ENCODE results near the gene SLC5A12.

Gene SLC5A12

DNA sequence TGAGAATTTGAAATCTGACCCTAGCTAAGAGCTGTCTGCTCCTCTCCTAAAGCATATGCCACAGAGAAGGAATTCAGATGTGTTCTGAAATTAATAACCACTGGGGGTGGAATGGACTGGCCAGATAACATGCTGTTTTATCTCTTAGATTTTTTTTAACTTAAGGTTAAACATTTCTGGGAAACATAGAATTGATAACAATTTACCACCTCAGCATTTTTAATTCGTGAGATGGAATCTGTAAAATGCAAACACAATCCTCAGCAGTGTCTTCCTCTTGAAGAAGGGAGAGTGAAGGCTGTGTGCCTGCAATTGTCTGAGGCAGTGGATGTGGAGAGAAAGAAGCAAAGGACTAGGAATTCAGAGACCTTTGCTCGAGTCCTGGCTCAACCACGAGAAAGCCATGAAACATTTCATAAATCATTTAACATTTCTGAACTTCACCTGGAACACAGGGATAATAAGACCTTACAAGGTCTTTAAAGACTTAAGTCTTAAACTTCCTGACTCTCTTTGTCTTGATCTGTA, at the start of gene SLC5A12:
TSS of gene SLC5A12 (minus strand) at position 113 of the 528 bp plus-strand sequence. CDS start 346 bp downstream, outside the sequence.
- Mint-ChIP-seq H3K27ac (ENCODE audit: low read depth) (no peak within 1 kb of the TSS), H3K4me3 (no peak within 1 kb of the TSS), H3K27me3 (no peaks in the 10 kb centered on the region), H3K4me1 (no peaks in the 10 kb centered on the region), H3K9me3 (peaks cover 15% of the 10 kb centered on the region), H3K36me3 (ENCODE audit: insufficient read depth) (no peaks in the 10 kb centered on the region)
- DNase-seq (ENCODE audit: low spot score in 2 of 2) (no peak), ATAC-seq (replicated peaks; ENCODE audit: extremely low read depth, poor library complexity, severe bottlenecking) (no peak)

DNA sequence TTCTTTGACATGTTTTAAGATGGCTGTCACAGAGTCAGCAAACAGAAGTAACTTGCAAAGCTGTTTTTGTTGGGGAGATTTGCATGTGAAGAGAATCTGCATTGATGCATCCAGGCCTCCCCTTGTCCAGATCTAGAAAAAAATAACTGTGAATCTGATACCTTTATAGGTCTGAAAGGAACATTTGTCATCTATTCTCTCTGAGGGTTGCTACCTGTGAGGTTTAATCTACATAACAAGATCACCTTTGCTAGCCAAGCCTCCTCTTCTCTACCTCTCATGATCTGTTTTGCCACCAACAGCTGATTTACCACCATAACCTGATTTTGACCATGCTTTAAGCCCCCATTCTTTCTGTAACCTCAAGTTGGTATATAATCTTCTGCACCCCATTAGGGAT, 47.2 kb upstream of the SLC5A12 start:
- no peak for DNase-seq (ENCODE audit: low spot score in 2 of 2)
- Mint-ChIP-seq H3K36me3 (ENCODE audit: insufficient read depth) (no peaks in the 10 kb centered on the region), H3K27ac (ENCODE audit: low read depth) (no peak overlapping the region), H3K4me3 (no peak overlapping the region), H3K9me3 (peaks cover 12% of the 10 kb centered on the region), H3K27me3 (no peaks in the 10 kb centered on the region), H3K4me1 (no peaks in the 10 kb centered on the region)
- no peak for ATAC-seq (replicated peaks; ENCODE audit: extremely low read depth, poor library complexity, severe bottlenecking)

- H3K4me1 Mint-ChIP-seq, result no peaks in the 10 kb centered on the region
- H3K27me3 Mint-ChIP-seq, result no peaks in the 10 kb centered on the region
- H3K9me3 Mint-ChIP-seq, result peaks cover 12% of the 10 kb centered on the region
- H3K27ac Mint-ChIP-seq (ENCODE audit: low read depth), result no peak overlapping the region
- no peak overlapping the region for H3K4me3 Mint-ChIP-seq
- no peak for DNase-seq (ENCODE audit: low spot score in 2 of 2)
- no peaks in the 10 kb centered on the region for H3K36me3 Mint-ChIP-seq (ENCODE audit: insufficient read depth)
- ATAC-seq (replicated peaks; ENCODE audit: extremely low read depth, poor library complexity, severe bottlenecking), result no peak
Measured at GRCh38 chr11:26767060-26767459, 45.2 kb upstream of the SLC5A12 start.

DNA sequence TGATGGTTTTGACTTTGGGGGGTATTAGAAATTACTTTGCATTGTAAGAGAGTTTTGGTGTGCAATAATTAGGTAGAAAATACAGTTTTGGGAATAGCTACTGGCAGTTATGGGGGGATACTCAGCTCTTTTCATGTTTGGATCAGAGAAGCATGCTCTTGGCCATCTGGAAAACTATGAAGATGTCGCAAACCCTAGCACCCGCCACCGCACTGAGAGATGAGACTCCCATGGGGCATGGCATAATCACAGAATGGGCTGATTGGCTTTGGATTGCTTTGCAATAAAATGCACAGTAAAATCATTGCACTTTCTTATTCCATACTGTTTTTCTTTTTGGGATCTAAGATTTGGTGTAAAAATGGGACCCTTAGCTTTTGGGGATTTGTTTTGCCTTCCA, 43.5 kb upstream of the SLC5A12 start:
- no peak for DNase-seq (ENCODE audit: low spot score in 2 of 2)
- ATAC-seq (replicated peaks; ENCODE audit: extremely low read depth, poor library complexity, severe bottlenecking), result no peak
- H3K27ac Mint-ChIP-seq (ENCODE audit: low read depth), result no peak overlapping the region
- no peaks in the 10 kb centered on the region for H3K36me3 Mint-ChIP-seq (ENCODE audit: insufficient read depth)
- H3K4me3 Mint-ChIP-seq, result no peak overlapping the region
- H3K9me3 Mint-ChIP-seq, result peaks cover 8% of the 10 kb centered on the region
- H3K27me3 Mint-ChIP-seq, result no peaks in the 10 kb centered on the region
- no peaks in the 10 kb centered on the region for H3K4me1 Mint-ChIP-seq

- peaks cover 7% of the 10 kb centered on the region for H3K9me3 Mint-ChIP-seq
- no peaks in the 10 kb centered on the region for H3K27me3 Mint-ChIP-seq
- DNase-seq (ENCODE audit: low spot score in 2 of 2) (no peak), ATAC-seq (replicated peaks; ENCODE audit: extremely low read depth, poor library complexity, severe bottlenecking) (no peak)
- no peak overlapping the region for H3K27ac Mint-ChIP-seq (ENCODE audit: low read depth)
- H3K4me3 Mint-ChIP-seq, result no peak overlapping the region
- H3K36me3 Mint-ChIP-seq (ENCODE audit: insufficient read depth), result no peaks in the 10 kb centered on the region
- no peaks in the 10 kb centered on the region for H3K4me1 Mint-ChIP-seq
Measured at GRCh38 chr11:26764825-26765224, 43.0 kb upstream of the SLC5A12 start.

- H3K4me3 Mint-ChIP-seq, result no peak overlapping the region
- ATAC-seq (replicated peaks; ENCODE audit: extremely low read depth, poor library complexity, severe bottlenecking) (no peak), DNase-seq (ENCODE audit: low spot score in 2 of 2) (no peak)
- H3K27me3 Mint-ChIP-seq, result no peaks in the 10 kb centered on the region
- peaks cover 7% of the 10 kb centered on the region for H3K9me3 Mint-ChIP-seq
- no peaks in the 10 kb centered on the region for H3K36me3 Mint-ChIP-seq (ENCODE audit: insufficient read depth)
- H3K27ac Mint-ChIP-seq (ENCODE audit: low read depth), result no peak overlapping the region
- H3K4me1 Mint-ChIP-seq, result no peaks in the 10 kb centered on the region
Measured at GRCh38 chr11:26764315-26764714, 42.5 kb upstream of the SLC5A12 start.

- Mint-ChIP-seq H3K27me3 (no peaks in the 10 kb centered on the region), H3K4me1 (no peaks in the 10 kb centered on the region), H3K36me3 (ENCODE audit: insufficient read depth) (no peaks in the 10 kb centered on the region), H3K27ac (ENCODE audit: low read depth) (no peak overlapping the region), H3K4me3 (no peak overlapping the region), H3K9me3 (peaks cover 9% of the 10 kb centered on the region)
- ATAC-seq (replicated peaks; ENCODE audit: extremely low read depth, poor library complexity, severe bottlenecking) (no peak), DNase-seq (ENCODE audit: low spot score in 2 of 2) (no peak)
Measured at GRCh38 chr11:26762089-26762488, 40.2 kb upstream of the SLC5A12 start.

DNA sequence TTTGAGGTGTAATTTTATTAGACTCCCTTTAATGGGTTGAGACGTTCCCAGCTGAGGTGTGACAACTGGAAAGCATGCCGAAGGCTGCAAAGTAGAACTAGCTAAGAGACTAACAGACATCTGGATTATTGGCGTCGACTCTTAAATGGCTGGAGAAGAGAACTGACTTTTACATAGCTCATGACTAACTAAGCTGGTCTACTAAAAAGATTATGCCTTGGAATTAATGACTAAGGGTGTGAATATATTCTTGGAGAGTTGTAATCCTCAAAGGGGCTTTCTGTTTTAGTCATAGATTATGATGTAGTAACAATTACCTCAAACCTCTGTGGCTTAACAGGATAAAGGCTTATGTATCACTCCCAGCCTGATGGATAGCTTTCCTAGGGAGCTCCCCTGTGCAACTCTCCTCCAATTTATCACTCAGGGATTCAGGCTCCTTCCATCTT, 39.5 kb upstream of the SLC5A12 start:
- no peak for DNase-seq (ENCODE audit: low spot score in 2 of 2)
- Mint-ChIP-seq H3K27me3 (no peaks in the 10 kb centered on the region), H3K27ac (ENCODE audit: low read depth) (no peak overlapping the region), H3K36me3 (ENCODE audit: insufficient read depth) (no peaks in the 10 kb centered on the region), H3K4me3 (no peak overlapping the region), H3K4me1 (no peaks in the 10 kb centered on the region), H3K9me3 (peaks cover 15% of the 10 kb centered on the region)
- ATAC-seq (replicated peaks; ENCODE audit: extremely low read depth, poor library complexity, severe bottlenecking), result no peak

- H3K4me3 Mint-ChIP-seq, result no peak overlapping the region
- no peaks in the 10 kb centered on the region for H3K36me3 Mint-ChIP-seq (ENCODE audit: insufficient read depth)
- peaks cover 9% of the 10 kb centered on the region for H3K9me3 Mint-ChIP-seq
- no peak overlapping the region for H3K27ac Mint-ChIP-seq (ENCODE audit: low read depth)
- no peak for ATAC-seq (replicated peaks; ENCODE audit: extremely low read depth, poor library complexity, severe bottlenecking)
- no peaks in the 10 kb centered on the region for H3K27me3 Mint-ChIP-seq
- no peaks in the 10 kb centered on the region for H3K4me1 Mint-ChIP-seq
- DNase-seq (ENCODE audit: low spot score in 2 of 2), result no peak
Measured at GRCh38 chr11:26757995-26758394, 36.1 kb upstream of the SLC5A12 start.

DNA sequence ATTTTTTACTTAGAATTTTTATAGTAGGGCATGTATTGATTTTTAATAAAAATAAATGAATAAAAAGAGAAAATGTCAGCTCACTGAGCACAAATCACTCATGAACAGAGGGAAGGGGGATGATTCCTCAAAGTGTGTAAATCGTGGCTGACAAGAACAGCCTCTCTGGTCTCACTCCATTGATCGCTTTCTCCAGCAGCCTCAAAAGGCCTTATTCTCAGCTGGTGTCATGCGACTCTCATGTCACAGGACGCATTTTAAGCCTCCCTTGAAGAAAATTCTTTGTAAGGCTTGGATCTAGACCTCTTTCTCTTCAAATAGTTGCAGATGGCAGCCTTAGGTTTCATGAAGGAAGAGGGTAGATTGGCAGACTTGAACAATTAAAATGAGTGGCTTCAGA, 33.9 kb upstream of the SLC5A12 start:
- ATAC-seq (replicated peaks; ENCODE audit: extremely low read depth, poor library complexity, severe bottlenecking) (no peak), DNase-seq (ENCODE audit: low spot score in 2 of 2) (no peak)
- H3K36me3 Mint-ChIP-seq (ENCODE audit: insufficient read depth), result no peaks in the 10 kb centered on the region
- no peak overlapping the region for H3K4me3 Mint-ChIP-seq
- H3K4me1 Mint-ChIP-seq, result no peaks in the 10 kb centered on the region
- no peaks in the 10 kb centered on the region for H3K27me3 Mint-ChIP-seq
- peaks cover 9% of the 10 kb centered on the region for H3K9me3 Mint-ChIP-seq
- no peak overlapping the region for H3K27ac Mint-ChIP-seq (ENCODE audit: low read depth)

DNA sequence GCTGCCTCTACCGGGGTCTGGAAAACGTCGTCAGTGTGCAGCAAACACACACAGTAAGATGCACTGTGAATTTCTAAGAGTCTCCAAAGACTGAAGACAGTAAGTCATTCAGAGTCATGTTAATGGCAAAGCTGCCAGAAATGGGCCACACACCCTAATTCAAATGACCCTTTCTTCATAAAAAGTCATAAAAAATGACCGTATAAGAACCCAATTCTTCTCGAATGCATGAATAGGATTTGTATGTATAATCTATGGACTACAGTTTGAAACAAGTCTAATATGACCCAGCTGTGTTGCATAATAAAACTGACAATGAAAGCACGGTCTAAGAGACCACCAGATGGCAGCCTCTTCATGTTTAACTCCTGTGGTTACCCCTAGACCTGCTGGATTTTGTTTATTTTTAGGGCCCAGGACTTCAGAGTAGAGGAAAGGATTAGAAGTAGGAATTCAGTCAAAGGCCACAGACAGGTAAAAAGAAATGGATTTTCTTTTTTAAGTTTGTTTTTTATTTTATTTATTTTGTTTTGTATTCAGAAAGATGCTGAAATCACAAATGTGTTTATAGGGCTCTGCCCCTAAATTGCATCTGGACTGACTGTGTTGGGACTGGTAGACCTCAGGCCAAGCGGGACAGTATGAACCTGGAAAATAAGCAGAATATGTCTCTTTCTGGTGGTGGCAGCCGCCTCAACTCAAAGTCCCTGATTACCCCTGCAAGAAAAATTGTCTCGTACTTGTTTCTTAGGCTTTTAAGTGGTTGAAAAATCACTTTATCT, 32.1 kb upstream of the SLC5A12 start:
- Mint-ChIP-seq H3K4me1 (no peaks in the 10 kb centered on the region), H3K27me3 (no peaks in the 10 kb centered on the region), H3K27ac (ENCODE audit: low read depth) (no peak overlapping the region), H3K4me3 (no peak overlapping the region), H3K36me3 (ENCODE audit: insufficient read depth) (no peaks in the 10 kb centered on the region), H3K9me3 (peaks cover 15% of the 10 kb centered on the region)
- no peak for DNase-seq (ENCODE audit: low spot score in 2 of 2)
- no peak for ATAC-seq (replicated peaks; ENCODE audit: extremely low read depth, poor library complexity, severe bottlenecking)

GRCh38 chr11:26749927-26750326, 28.1 kb upstream of the SLC5A12 start:
- DNase-seq (ENCODE audit: low spot score in 2 of 2) (no peak), ATAC-seq (replicated peaks; ENCODE audit: extremely low read depth, poor library complexity, severe bottlenecking) (no peak)
- Mint-ChIP-seq H3K27ac (ENCODE audit: low read depth) (no peak overlapping the region), H3K9me3 (peaks cover 11% of the 10 kb centered on the region), H3K36me3 (ENCODE audit: insufficient read depth) (no peaks in the 10 kb centered on the region), H3K27me3 (no peaks in the 10 kb centered on the region), H3K4me1 (no peaks in the 10 kb centered on the region), H3K4me3 (no peak overlapping the region)

GRCh38 chr11:26743622-26744021, 21.8 kb upstream of the SLC5A12 start:
- H3K4me3 Mint-ChIP-seq, result no peak overlapping the region

More at GRCh38 chr11:26743622-26744021, 21.8 kb upstream of the SLC5A12 start:
- Mint-ChIP-seq H3K27ac (ENCODE audit: low read depth) (no peak overlapping the region), H3K27me3 (no peaks in the 10 kb centered on the region), H3K9me3 (peaks cover 26% of the 10 kb centered on the region), H3K4me1 (no peaks in the 10 kb centered on the region), H3K36me3 (ENCODE audit: insufficient read depth) (peaks cover 4% of the 10 kb centered on the region)
- ATAC-seq (replicated peaks; ENCODE audit: extremely low read depth, poor library complexity, severe bottlenecking), result no peak
- DNase-seq (ENCODE audit: low spot score in 2 of 2), result no peak

Data from central memory CD8-positive, alpha-beta T cell (primary cell).